Mucosa of descending colon (tissue), 3 donors: ENCODE measurements around the gene CD40. TPM values are rescaled to one million over a fixed set of nuclear protein-coding genes. Genes with fewer than 3 reads are reported as not detected.

ENCODE experiments used
- ATAC-seq: fragments of 200-7000 bp; cut with Tn5 transposase; one replicate; pipeline ENCODE4 v1.9.1; 2020; ENCODE audit warnings: mild to moderate bottlenecking, moderate library complexity
- DNase-seq, 3 donors: peaks; one replicate each; pipeline ENCODE4 v3.0.0-alpha.2; 2020
- H3K36me3 ChIP-seq: fragments of 200-600 bp; one replicate; pipeline ENCODE4 v1.8.0; 2021; ENCODE audit warnings: low read depth, mild to moderate bottlenecking
- H3K4me1 ChIP-seq: fragments of 200-600 bp; one replicate; pipeline ENCODE4 v1.8.0; 2021; ENCODE audit warnings: low read depth, mild to moderate bottlenecking
- H3K4me3 ChIP-seq: fragments of 200-600 bp; one replicate; pipeline ENCODE4 v1.8.0; 2021; ENCODE audit warnings: mild to moderate bottlenecking
- H3K9me3 ChIP-seq: fragments of 200-600 bp; one replicate; pipeline ENCODE4 v1.8.0; 2021; ENCODE audit warnings: mild to moderate bottlenecking
- CTCF ChIP-seq: fragments of 200-600 bp; IDR thresholded peaks from one replicate; pipeline ENCODE4 v1.8.0; 2022; ENCODE audit warnings: antibody characterized with exemption, mild to moderate bottlenecking
- intact Hi-C, 2 donors: fragments of 100-400 bp; cut with DNase I in 1 of 2; cut with micrococcal nuclease in 1 of 2; formaldehyde crosslinking; loops; one replicate each; pipeline versions ENCODE4 v1.11.0 to v1.11.1; 2022; cut with DNase I, micrococcal nuclease
- total RNA-seq, 3 donors: library from RNA; stranded (reverse); fragmentation: NEBNext Ultra II Directional in 2 of 3; extraction: Animal tissue kit (Norgen Biotek cat#: 25700) in 2 of 3; gene quantifications; one replicate each; pipeline versions ENCODE4 v1.2.1 to v1.2.4, GENCODE V29; 2021 to 2023
- donor health status: DM: no; HTN: no; CAD: no; lungs with moderate emphysema.
- donor health status: DM: no; HTN: no; CAD: no.
- donor health status: DM: no; HTN: yes; CAD: no.

CD40 gene
- total RNA-seq, 3 donors from 2014 or later = 2.8 to 10.0 (median 6.0) TPM

- DNase-seq = no peak
- intact Hi-C loops = no loop called here
- Histone ChIP-seq H3K4me3 (no peak overlapping the region), H3K4me1 (peaks cover 3% of the 10 kb centered on the region), H3K9me3 (no peaks in the 10 kb centered on the region), H3K36me3 (no peaks in the 10 kb centered on the region)
- no peak for ATAC-seq
- no peak for TF ChIP-seq CTCF
Measured at GRCh38 chr20:46121184-46121930, 3.2 kb downstream of the CD40 start.

DNA sequence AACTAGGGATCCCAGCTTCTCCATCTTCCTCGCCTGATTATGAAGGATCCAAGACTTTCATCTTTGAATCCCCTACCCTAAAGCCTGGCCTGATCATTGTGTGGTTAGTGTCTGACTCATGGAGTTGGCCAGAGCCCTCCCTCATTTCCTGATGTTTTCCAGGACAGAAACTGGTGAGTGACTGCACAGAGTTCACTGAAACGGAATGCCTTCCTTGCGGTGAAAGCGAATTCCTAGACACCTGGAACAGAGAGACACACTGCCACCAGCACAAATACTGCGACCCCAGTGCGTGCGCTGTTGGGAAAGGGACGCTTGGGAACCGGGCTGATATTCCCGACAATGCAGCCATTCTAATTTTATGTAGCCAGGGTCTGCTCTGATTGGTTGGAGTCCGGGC, 4.0 kb downstream of the CD40 start:
- ATAC-seq = no peak

DNA sequence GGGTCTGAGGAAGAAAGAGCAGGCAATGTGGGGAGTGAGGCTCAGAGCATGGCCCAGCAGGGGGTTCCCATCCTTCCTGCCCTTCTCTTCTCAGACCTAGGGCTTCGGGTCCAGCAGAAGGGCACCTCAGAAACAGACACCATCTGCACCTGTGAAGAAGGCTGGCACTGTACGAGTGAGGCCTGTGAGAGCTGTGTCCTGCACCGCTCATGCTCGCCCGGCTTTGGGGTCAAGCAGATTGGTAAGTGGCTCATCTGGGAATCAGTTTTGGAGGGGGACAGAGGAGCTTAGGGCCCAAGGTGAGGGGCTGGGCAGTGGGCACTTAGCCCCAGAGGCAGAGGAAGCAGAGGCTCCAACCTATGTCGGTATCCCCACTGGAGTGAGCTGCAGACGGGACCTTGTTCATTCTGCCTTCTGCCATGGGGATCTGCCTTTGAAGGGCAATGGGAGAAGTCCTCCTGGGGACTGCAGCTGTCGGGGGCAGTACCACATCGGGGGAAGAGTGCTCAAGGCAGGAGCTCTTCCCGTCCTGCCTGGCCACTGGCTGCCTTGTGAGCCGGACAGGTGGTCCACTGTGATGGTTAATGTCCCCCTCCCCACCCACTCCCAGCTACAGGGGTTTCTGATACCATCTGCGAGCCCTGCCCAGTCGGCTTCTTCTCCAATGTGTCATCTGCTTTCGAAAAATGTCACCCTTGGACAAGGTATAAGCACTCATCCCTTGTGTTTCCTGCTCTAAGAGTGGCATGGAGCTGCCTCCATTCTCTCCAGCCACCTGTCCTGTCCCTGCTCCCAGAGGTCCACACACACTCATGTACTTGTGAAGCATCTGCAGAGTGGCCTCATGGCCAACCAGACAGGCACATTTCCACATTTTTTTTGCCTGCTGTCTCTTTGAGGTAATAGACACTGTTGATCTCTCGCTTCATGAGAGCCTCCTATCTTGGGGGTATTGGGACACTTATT, 4.7 kb downstream of the CD40 start:
- Histone ChIP-seq H3K4me3 (no peak overlapping the region), H3K36me3 (no peaks in the 10 kb centered on the region), H3K9me3 (no peaks in the 10 kb centered on the region), H3K4me1 (no peaks in the 10 kb centered on the region)
- intact Hi-C loops = no loop called here
- ATAC-seq (no peak), DNase-seq (no peak)
- TF ChIP-seq CTCF = no peak

More for the DNA sequence above, 4.0 kb downstream of the CD40 start:
- DNase-seq = no peak
- Histone ChIP-seq H3K36me3 (no peaks in the 10 kb centered on the region), H3K4me1 (peaks cover 3% of the 10 kb centered on the region), H3K9me3 (no peaks in the 10 kb centered on the region), H3K4me3 (no peak overlapping the region)
- intact Hi-C loops = no loop called here
- no peak for TF ChIP-seq CTCF

DNA sequence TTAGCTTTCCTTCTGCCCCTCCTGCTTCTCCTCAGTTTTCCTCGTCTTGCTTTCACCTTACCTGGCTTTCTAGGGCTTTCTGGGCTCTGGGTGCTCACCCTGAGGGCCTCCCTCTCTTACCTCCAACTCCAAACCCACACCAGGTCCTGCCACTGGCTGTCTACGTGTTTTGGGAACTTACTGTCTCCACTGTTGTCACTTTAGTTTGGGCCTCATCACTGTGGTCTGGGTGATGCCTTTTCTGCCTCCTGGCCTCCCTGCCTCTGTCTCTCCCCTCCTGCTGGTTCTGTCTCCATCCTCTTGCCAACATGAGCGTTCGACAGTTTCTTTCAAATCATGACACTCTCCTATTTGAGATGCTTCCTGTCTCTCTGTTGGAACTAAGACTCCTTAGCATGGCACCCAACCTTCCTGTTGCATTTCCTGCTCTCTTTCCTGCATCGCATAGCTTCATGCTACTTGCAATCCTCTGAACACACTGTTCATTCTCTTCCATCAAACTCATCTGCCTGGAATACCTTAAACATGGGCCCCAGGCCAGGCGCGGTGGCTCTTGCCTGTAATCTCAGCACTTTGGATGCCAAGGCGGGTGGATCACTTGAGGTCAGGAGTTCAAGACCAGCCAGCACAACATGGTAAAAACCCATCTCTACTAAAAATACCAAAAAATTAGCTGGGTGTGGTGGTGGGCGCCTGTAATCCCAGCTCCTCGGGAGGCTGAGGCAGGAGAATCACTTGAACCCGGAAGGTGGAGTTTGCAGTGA, 5.5 kb downstream of the CD40 start:
- ATAC-seq (no peak), DNase-seq (no peak)
- intact Hi-C loops = no loop called here
- Histone ChIP-seq H3K4me1 (no peaks in the 10 kb centered on the region), H3K36me3 (no peaks in the 10 kb centered on the region), H3K9me3 (no peaks in the 10 kb centered on the region), H3K4me3 (no peak overlapping the region)
- no peak for TF ChIP-seq CTCF

DNA sequence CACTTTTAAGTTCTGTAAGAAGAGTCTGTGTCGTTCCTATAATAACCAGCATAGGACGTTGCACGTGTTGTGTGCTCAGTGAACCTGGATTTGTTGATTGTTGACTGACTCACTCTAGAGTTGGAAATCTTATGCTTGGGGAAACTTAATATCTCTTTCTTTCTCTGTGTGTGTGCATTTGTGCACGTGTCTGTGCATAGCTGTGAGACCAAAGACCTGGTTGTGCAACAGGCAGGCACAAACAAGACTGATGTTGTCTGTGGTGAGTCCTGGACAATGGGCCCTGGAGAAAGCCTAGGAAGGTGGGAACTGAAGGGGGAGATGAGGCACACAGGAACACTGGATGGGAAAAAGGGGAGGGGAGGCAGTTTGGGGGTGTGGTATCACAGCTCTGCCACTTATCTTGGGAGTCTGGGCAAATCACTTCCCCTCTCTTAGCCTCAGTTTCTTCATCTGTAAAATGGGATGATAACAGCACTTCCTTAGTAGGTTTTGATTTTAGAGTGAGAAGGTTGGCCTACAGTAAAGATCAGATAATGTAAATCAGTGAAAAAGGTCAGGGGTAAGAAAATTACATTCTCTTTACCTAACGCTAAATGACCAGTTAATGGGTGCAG, 8.4 kb downstream of the CD40 start:
- no peak for TF ChIP-seq CTCF
- Histone ChIP-seq H3K4me1 (no peaks in the 10 kb centered on the region), H3K9me3 (no peaks in the 10 kb centered on the region), H3K36me3 (no peaks in the 10 kb centered on the region), H3K4me3 (no peak overlapping the region)
- intact Hi-C loops = no loop called here
- DNase-seq (no peak), ATAC-seq (no peak)
